ENCODE results near the gene RXRA.

Gene RXRA

DNA sequence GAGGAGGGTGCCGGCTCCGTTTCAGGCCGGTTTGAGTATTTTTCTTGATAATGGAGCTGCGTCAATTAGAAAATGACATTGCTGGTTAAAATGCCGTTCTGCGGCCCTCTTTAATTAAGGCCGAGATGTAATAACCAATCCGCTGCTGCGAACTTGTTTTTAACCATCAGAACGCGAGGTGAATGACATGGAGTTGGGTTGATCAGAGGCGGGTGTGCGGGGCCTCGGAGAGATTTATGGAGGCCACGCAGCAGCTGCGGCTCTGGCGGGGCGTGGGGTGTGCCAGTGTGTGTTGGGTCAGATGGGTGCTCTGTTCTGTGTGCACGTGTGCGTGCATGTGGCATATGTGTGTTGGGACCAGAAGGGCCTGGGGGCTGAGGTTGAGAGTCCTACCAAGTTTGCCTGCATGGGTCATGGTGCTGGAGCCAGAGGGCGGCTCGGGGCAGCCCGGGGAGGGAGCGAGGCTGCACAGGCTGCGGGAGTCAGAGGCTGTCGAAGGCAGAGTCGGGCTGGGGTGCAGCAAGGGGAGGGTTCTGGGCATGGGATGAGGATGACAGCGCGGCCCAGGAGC lies 25.4 kb downstream of the RXRA start:
- Histone ChIP-seq H3K4me3 (ENCODE audit: low read depth in 1 of 2, low read length in 2 of 2) (no peak overlapping the region), H3K27me3 (ENCODE audit: control insufficient read depth in 1 of 2, insufficient read depth in 2 of 2, low read length in 2 of 2) (no peaks in the 10 kb centered on the region), H3K9me3 (ENCODE audit: control insufficient read depth in 1 of 2, low read length in 2 of 2) (no peaks in the 10 kb centered on the region), H3K36me3 (ENCODE audit: control insufficient read depth in 1 of 2, insufficient read depth in 2 of 2, low read length in 2 of 2) (peaks cover 0 to 2% of the 10 kb centered on the region in 2 donors), H3K9ac (ENCODE audit: low read depth in 1 of 2, low read length in 2 of 2) (no peak overlapping the region), H3K27ac (ENCODE audit: low read depth, low read length) (no peak overlapping the region), H3K4me1 (ENCODE audit: control insufficient read depth in 1 of 2, insufficient read depth in 2 of 2, low read length in 2 of 2) (peaks cover 51 to 74% of the 10 kb centered on the region in 2 donors)

DNA sequence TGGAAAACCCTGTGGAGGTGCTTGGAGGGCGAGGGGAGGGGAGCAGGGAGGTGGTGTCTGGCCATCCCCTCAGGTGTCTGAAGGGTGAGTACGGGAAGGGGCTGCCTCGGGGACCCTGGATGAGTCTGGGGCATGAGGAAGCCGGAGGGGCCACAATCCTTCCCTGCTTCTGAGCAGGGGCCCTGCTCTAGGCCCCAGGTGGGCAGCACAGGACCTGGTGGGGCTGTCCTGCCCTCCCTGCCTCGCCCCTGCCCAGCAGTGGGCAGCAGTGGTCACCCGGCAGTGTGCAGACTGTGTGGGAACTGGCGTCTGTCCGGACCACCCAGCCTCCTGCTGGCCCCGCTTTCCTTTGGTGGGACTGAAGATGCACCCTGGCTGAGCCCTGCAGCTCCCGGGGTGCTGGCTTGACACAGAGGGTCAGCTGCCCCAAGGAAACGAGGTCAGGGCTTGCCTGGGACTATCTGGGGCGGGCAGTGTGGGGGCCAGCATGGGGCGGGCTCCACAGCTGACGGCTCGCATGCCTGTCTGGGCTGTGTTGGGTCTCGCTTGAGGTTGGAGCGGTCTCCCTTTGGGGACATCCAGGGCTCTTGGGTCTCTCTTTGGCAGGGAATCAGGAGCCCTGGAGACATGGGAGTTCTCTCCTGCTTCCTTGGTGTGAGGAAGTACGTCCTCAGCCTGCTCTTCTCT lies 26.1 kb downstream of the RXRA start:
- Histone ChIP-seq H3K27me3 (ENCODE audit: control insufficient read depth in 1 of 2, insufficient read depth in 2 of 2, low read length in 2 of 2) (no peaks in the 10 kb centered on the region), H3K4me1 (ENCODE audit: control insufficient read depth in 1 of 2, insufficient read depth in 2 of 2, low read length in 2 of 2) (peaks cover 58 to 81% of the 10 kb centered on the region in 2 donors), H3K4me3 (ENCODE audit: low read depth in 1 of 2, low read length in 2 of 2) (no peak overlapping the region), H3K9me3 (ENCODE audit: control insufficient read depth in 1 of 2, low read length in 2 of 2) (no peaks in the 10 kb centered on the region), H3K9ac (ENCODE audit: low read depth in 1 of 2, low read length in 2 of 2) (no peak overlapping the region), H3K36me3 (ENCODE audit: control insufficient read depth in 1 of 2, insufficient read depth in 2 of 2, low read length in 2 of 2) (peaks cover 0 to 2% of the 10 kb centered on the region in 2 donors), H3K27ac (ENCODE audit: low read depth, low read length) (no peak overlapping the region)

DNA sequence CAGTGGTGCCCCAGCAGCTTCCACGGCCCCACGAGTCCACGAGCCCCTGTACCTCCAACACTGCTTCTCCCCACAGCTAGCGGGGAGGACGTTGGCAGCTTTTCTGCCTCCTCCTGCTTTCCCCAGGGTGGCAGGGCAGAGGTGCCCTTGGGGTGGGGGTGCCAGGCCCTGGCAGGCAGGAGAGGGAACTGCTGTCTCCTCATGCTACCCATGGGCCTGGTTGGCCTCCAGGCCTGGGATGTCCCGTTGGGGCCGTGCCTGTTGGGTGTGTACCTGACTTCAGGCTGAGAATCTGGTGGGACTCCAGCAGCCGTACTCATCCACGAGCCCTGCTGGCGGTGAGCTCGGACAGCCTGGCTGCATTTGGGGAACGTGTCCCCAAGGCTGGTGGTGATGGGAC lies 27.3 kb downstream of the RXRA start:
- Histone ChIP-seq H3K4me3 (ENCODE audit: low read depth in 1 of 2, low read length in 2 of 2) (no peak overlapping the region), H3K9ac (ENCODE audit: low read depth in 1 of 2, low read length in 2 of 2) (no peak overlapping the region), H3K4me1 (ENCODE audit: control insufficient read depth in 1 of 2, insufficient read depth in 2 of 2, low read length in 2 of 2) (peaks cover 70 to 83% of the 10 kb centered on the region in 2 donors), H3K27ac (ENCODE audit: low read depth, low read length) (no peak overlapping the region), H3K36me3 (ENCODE audit: control insufficient read depth in 1 of 2, insufficient read depth in 2 of 2, low read length in 2 of 2) (peaks cover 0 to 2% of the 10 kb centered on the region in 2 donors), H3K9me3 (ENCODE audit: control insufficient read depth in 1 of 2, low read length in 2 of 2) (no peaks in the 10 kb centered on the region), H3K27me3 (ENCODE audit: control insufficient read depth in 1 of 2, insufficient read depth in 2 of 2, low read length in 2 of 2) (no peaks in the 10 kb centered on the region)

DNA sequence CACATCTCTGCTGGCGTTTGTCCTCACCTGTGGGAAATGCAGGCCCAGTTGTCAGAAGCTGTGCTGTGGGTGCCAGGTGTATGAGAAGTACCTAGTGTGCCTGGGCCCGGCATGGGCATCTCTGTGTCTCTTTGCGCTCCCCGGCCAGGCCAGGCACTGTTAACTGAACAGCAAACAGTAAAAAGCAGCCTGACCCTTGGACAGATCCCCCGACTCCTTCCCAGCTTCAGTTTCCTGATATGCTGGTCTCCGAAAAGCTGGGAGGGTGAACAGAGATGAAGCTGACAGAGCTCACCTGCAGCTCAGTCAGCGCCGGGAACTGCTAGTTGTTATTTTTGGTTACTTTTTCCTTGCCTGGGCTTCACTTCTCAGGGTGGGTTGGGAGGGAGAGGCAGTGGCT lies 28.9 kb downstream of the RXRA start:
- H3K4me3 ChIP-seq (ENCODE audit: low read depth in 1 of 2, low read length in 2 of 2) = no peak overlapping the region
- H3K27ac ChIP-seq (ENCODE audit: low read depth, low read length) = no peak overlapping the region
- peaks cover 78 to 88% of the 10 kb centered on the region in 2 donors for H3K4me1 ChIP-seq (ENCODE audit: control insufficient read depth in 1 of 2, insufficient read depth in 2 of 2, low read length in 2 of 2)
- peaks cover 0 to 2% of the 10 kb centered on the region in 2 donors for H3K36me3 ChIP-seq (ENCODE audit: control insufficient read depth in 1 of 2, insufficient read depth in 2 of 2, low read length in 2 of 2)
- H3K9me3 ChIP-seq (ENCODE audit: control insufficient read depth in 1 of 2, low read length in 2 of 2) = no peaks in the 10 kb centered on the region
- no peaks in the 10 kb centered on the region for H3K27me3 ChIP-seq (ENCODE audit: control insufficient read depth in 1 of 2, insufficient read depth in 2 of 2, low read length in 2 of 2)
- peak overlapping the region in 1 of 2 donors; percentile 7 for H3K9ac ChIP-seq (ENCODE audit: low read depth in 1 of 2, low read length in 2 of 2)

DNA sequence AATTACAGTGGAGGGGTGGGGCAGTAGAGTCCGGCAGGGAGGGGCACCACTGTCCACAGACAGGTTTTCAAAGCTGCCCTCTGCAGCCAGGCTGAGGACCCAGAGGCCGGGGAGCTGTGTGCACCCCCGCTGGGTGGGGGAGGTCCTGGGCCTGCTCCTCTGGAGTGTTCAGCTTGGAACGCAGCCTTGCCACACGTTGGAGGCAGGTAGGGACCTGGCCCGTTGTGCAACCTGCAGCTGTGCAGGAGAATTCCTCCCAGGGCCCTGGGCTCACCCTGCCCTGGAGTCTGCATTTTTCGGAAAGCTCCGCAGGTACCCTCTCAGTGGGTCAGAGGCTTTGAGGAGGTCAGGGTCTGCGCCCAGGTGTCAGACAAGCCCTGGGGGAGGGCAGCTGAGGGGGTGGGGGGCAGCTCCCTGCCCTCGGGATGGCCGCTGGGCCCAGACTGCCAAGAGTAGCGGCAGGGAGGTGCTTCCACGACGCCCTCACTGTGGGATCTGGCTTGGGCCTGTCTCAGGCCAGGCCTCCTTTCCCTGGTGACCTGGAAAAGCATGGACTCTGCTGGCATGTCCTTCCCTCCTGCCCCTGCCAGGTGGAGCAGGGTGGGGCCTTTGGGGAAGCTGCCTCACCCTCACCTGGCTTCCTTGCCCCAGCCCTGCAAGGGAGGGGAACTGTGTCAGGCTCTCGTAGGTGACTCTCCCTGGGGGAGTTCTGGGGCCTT lies 29.5 kb downstream of the RXRA start:
- no peak overlapping the region for H3K9ac ChIP-seq (ENCODE audit: low read depth in 1 of 2, low read length in 2 of 2)
- H3K9me3 ChIP-seq (ENCODE audit: control insufficient read depth in 1 of 2, low read length in 2 of 2) = no peaks in the 10 kb centered on the region
- peaks cover 80 to 91% of the 10 kb centered on the region in 2 donors for H3K4me1 ChIP-seq (ENCODE audit: control insufficient read depth in 1 of 2, insufficient read depth in 2 of 2, low read length in 2 of 2)
- H3K36me3 ChIP-seq (ENCODE audit: control insufficient read depth in 1 of 2, insufficient read depth in 2 of 2, low read length in 2 of 2) = peaks cover 0 to 2% of the 10 kb centered on the region in 2 donors
- H3K27me3 ChIP-seq (ENCODE audit: control insufficient read depth in 1 of 2, insufficient read depth in 2 of 2, low read length in 2 of 2) = no peaks in the 10 kb centered on the region
- no peak overlapping the region for H3K27ac ChIP-seq (ENCODE audit: low read depth, low read length)
- H3K4me3 ChIP-seq (ENCODE audit: low read depth in 1 of 2, low read length in 2 of 2) = no peak overlapping the region

DNA sequence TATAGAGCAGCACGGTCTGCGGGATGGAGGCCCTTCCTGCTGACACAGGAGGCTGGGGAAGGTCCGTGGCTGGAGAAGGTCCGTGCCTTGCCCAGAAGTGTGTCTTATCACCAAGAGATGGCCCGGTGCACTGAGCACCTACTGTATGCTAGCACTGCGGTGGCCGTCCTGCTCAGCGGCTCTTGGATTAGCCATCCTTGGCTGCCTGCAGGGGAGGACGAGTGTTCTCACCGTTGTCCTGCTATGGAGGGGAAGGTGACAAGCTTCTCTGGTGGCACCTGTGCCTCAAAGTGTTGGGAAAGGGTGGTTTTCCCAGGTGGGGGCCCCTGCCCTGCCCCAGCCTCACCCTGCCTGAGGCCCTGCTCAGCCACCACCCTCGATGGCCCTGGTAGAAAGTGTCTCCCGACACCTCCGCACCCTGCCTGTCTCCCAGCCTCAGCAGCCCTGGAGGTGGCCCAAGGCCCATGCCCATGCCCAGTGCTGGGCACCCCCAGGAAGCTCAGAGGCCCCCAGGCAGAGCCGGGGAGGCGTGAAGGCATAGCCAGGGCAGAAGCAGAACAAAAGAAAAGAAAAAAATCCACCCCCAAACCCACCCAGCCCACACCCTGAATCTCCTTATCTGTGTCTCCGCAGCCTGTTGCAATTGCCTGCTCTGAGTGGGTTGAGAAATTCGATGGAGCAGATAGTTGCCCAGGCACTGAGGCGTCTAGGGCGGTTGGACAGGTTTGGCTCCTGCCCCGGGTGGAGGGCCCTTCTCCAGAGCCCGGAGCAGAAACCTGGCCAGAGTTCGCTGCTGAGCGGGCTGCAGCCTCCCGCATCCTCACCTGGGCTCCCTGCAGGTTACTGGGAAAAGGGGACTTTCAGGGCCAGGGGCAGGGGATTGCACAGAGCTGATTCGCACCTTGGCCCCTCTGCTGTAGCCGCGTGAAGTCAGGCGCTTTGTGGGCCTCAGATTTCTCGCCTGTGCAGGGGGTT lies 30.5 kb downstream of the RXRA start:
- H3K4me3 ChIP-seq (ENCODE audit: low read depth in 1 of 2, low read length in 2 of 2) = no peak overlapping the region
- H3K36me3 ChIP-seq (ENCODE audit: control insufficient read depth in 1 of 2, insufficient read depth in 2 of 2, low read length in 2 of 2) = peaks cover 0 to 2% of the 10 kb centered on the region in 2 donors
- H3K9me3 ChIP-seq (ENCODE audit: control insufficient read depth in 1 of 2, low read length in 2 of 2) = no peaks in the 10 kb centered on the region
- peak overlapping the region; percentile 29 to 39 for H3K9ac ChIP-seq (ENCODE audit: low read depth in 1 of 2, low read length in 2 of 2)
- H3K27ac ChIP-seq (ENCODE audit: low read depth, low read length) = no peak overlapping the region
- H3K4me1 ChIP-seq (ENCODE audit: control insufficient read depth in 1 of 2, insufficient read depth in 2 of 2, low read length in 2 of 2) = peaks cover 90 to 95% of the 10 kb centered on the region in 2 donors
- H3K27me3 ChIP-seq (ENCODE audit: control insufficient read depth in 1 of 2, insufficient read depth in 2 of 2, low read length in 2 of 2) = no peaks in the 10 kb centered on the region

DNA sequence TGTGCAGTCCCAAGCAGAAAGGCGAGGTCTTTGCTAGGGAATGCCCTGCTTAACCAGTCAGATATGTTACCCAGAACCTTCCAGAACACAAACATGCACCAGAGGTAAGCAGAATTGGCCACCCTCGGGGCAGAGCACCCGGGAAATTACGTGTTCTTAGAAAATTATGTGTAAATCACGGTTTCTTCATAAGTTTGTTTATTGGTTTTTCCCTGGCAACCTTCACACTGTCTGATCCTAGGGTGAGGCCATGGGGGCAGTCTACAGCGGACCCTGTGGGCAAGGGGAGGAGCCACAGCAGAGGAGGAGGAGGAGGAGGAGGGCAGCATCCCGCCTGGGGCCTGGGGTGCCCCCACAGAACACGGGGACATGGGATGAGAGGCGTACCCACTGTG lies 31.4 kb downstream of the RXRA start:
- peaks cover 91 to 94% of the 10 kb centered on the region in 2 donors for H3K4me1 ChIP-seq (ENCODE audit: control insufficient read depth in 1 of 2, insufficient read depth in 2 of 2, low read length in 2 of 2)

DNA sequence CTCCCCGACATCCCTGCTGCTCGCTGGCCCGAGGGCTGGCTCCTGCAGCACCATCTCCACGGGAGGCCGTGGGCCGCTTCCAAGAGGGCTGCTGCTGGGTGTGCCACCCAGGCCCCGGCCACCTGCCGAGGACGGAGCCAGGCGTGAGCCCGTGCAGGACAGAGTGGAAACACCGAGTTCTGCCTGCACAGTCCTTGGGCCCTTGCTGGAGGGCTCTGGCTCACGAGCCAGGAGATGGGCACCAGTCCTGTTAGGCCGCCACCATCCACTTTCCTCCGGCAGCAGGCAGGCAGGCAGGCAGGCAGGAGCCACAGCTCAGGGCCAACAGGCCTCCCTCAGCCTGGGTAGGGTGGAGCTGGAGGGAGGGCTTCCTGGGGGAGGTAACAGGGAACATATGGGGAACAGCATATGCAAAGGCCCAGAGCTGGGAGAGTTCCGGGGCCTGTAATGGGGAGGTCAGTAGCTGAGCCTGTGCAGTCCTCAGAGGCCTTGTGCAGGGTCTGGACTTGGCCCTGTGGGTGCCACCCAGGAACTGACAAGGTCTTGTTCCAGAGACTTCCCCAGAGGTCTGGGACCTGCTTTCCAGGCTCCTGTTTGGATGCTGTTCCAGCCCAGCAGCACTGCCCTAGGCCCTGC lies 31.9 kb downstream of the RXRA start:
- H3K27ac ChIP-seq (ENCODE audit: low read depth, low read length) = no peak overlapping the region
- peak overlapping the region in 1 of 2 donors; percentile 1 for H3K9ac ChIP-seq (ENCODE audit: low read depth in 1 of 2, low read length in 2 of 2)
- H3K4me3 ChIP-seq (ENCODE audit: low read depth in 1 of 2, low read length in 2 of 2) = no peak overlapping the region
- H3K27me3 ChIP-seq (ENCODE audit: control insufficient read depth in 1 of 2, insufficient read depth in 2 of 2, low read length in 2 of 2) = no peaks in the 10 kb centered on the region
- no peaks in the 10 kb centered on the region for H3K9me3 ChIP-seq (ENCODE audit: control insufficient read depth in 1 of 2, low read length in 2 of 2)
- H3K4me1 ChIP-seq (ENCODE audit: control insufficient read depth in 1 of 2, insufficient read depth in 2 of 2, low read length in 2 of 2) = peaks cover 88 to 94% of the 10 kb centered on the region in 2 donors
- H3K36me3 ChIP-seq (ENCODE audit: control insufficient read depth in 1 of 2, insufficient read depth in 2 of 2, low read length in 2 of 2) = peaks cover 0 to 2% of the 10 kb centered on the region in 2 donors

More for the DNA sequence above, 31.4 kb downstream of the RXRA start:
- no peaks in the 10 kb centered on the region for H3K9me3 ChIP-seq (ENCODE audit: control insufficient read depth in 1 of 2, low read length in 2 of 2)
- H3K36me3 ChIP-seq (ENCODE audit: control insufficient read depth in 1 of 2, insufficient read depth in 2 of 2, low read length in 2 of 2) = peaks cover 0 to 2% of the 10 kb centered on the region in 2 donors
- no peaks in the 10 kb centered on the region for H3K27me3 ChIP-seq (ENCODE audit: control insufficient read depth in 1 of 2, insufficient read depth in 2 of 2, low read length in 2 of 2)
- H3K9ac ChIP-seq (ENCODE audit: low read depth in 1 of 2, low read length in 2 of 2) = no peak overlapping the region
- peak overlapping the region in 1 of 2 donors; percentile 24 for H3K4me3 ChIP-seq (ENCODE audit: low read depth in 1 of 2, low read length in 2 of 2)
- H3K27ac ChIP-seq (ENCODE audit: low read depth, low read length) = no peak overlapping the region

DNA sequence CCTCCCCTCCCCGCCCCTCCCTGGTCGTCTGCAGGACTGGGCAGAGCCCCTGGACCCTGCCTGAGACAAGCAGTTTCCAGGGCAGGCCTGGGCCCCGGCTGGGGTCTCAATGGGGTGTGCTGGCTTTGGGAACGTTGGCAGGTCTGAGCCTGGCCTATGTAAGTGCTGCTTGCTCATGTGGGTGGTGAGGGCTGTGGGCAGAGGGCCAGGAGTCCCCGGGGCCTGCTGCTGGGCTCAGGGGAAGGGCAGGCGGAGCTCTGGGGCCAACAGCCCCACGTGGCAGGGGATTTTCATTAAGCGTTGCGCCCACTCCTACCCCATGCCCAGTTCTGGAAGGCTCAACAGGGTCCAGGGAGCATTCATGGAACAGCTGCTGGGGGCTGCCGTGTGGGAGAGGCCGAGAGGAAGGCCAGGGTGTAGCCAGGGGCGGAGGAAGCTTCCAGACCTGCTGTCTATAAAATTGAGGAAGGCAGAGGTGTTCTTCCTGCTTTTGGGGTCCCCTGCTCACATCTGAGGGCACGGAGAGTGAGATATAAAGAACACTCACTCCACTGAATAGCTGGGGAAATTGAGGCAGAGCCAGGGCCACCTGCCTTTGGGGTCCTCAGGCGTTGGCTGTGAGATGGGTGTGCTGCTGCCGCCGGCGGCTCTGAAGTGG lies 32.5 kb downstream of the RXRA start:
- H3K9ac ChIP-seq (ENCODE audit: low read depth in 1 of 2, low read length in 2 of 2) = peak overlapping the region in 1 of 2 donors; percentile 1
- no peaks in the 10 kb centered on the region for H3K27me3 ChIP-seq (ENCODE audit: control insufficient read depth in 1 of 2, insufficient read depth in 2 of 2, low read length in 2 of 2)
- H3K27ac ChIP-seq (ENCODE audit: low read depth, low read length) = no peak overlapping the region
- peaks cover 0 to under 1% of the 10 kb centered on the region in 2 donors for H3K36me3 ChIP-seq (ENCODE audit: control insufficient read depth in 1 of 2, insufficient read depth in 2 of 2, low read length in 2 of 2)
- no peaks in the 10 kb centered on the region for H3K9me3 ChIP-seq (ENCODE audit: control insufficient read depth in 1 of 2, low read length in 2 of 2)
- H3K4me3 ChIP-seq (ENCODE audit: low read depth in 1 of 2, low read length in 2 of 2) = peak overlapping the region in 1 of 2 donors; percentile 8
- peaks cover 89 to 95% of the 10 kb centered on the region in 2 donors for H3K4me1 ChIP-seq (ENCODE audit: control insufficient read depth in 1 of 2, insufficient read depth in 2 of 2, low read length in 2 of 2)

Measured in duodenal mucosa (tissue), 2 donors.